Mesendoderm (in vitro differentiated cells): Measurements from ENCODE around the gene PTPRS.

Source experiments
- DNase-seq: peaks from one replicate; pipeline ENCODE4 v3.0.0; 2013
- H2AK5ac ChIP-seq: 2 replicates; pipeline ENCODE4 v1.6.1; 2013; ENCODE audit warnings: low read length, inconsistent platforms
- H2BK120ac ChIP-seq: 2 replicates; pipeline ENCODE4 v1.6.1; 2013; ENCODE audit warnings: low read depth, mild to moderate bottlenecking, low read length, moderate library complexity, mixed read lengths
- H2BK15ac ChIP-seq: replicated peaks from 2 replicates; pipeline ENCODE4 v1.6.1; 2013; ENCODE audit warnings: low read depth, mild to moderate bottlenecking, moderate library complexity
- H2BK5ac ChIP-seq: 2 replicates; pipeline ENCODE4 v1.6.1; 2013; ENCODE audit warnings: low read length, inconsistent platforms
- H3K18ac ChIP-seq: 2 replicates; pipeline ENCODE4 v1.6.1; 2013; ENCODE audit warnings: mild to moderate bottlenecking, low read length, mixed read lengths
- H3K23ac ChIP-seq: one replicate; pipeline ENCODE4 v1.6.1; 2013; ENCODE audit warnings: low read length
- H3K27ac ChIP-seq: 2 replicates; pipeline ENCODE4 v1.5.1; 2013; ENCODE audit warnings: low read depth, mild to moderate bottlenecking, inconsistent platforms, low read length, moderate library complexity
- H3K27me3 ChIP-seq: 2 replicates; pipeline ENCODE4 v1.6.1; 2013; ENCODE audit warnings: low read length, control low read depth, mild to moderate bottlenecking, inconsistent platforms; ENCODE audit not compliant: insufficient read depth, poor library complexity
- H3K36me3 ChIP-seq: 2 replicates; pipeline ENCODE4 v1.6.1; 2013; ENCODE audit warnings: low read length, inconsistent platforms; ENCODE audit not compliant: control insufficient read depth, insufficient read depth
- H3K4ac ChIP-seq: one replicate; pipeline ENCODE4 v1.6.1; 2013; ENCODE audit warnings: low read depth, mild to moderate bottlenecking, low read length, moderate library complexity
- H3K4me1 ChIP-seq: 2 replicates; pipeline ENCODE4 v1.6.1; 2013; ENCODE audit warnings: low read depth, low read length, inconsistent platforms; ENCODE audit not compliant: control insufficient read depth
- H3K4me2 ChIP-seq: 2 replicates; pipeline ENCODE4 v1.6.1; 2013; ENCODE audit warnings: low read length
- H3K4me3 ChIP-seq: 2 replicates; pipeline ENCODE4 v1.5.1; 2013; ENCODE audit warnings: mild to moderate bottlenecking, low read length
- H3K56ac ChIP-seq: one replicate; pipeline ENCODE4 v1.6.1; 2013; ENCODE audit warnings: low read length
- H3K79me1 ChIP-seq: 2 replicates; pipeline ENCODE4 v1.6.1; 2013; ENCODE audit warnings: low read length, inconsistent platforms
- H3K79me2 ChIP-seq: 2 replicates; pipeline ENCODE4 v1.6.1; 2013; ENCODE audit warnings: mild to moderate bottlenecking, low read length; ENCODE audit not compliant: control insufficient read depth, insufficient read depth
- H3K9ac ChIP-seq: 2 replicates; pipeline ENCODE4 v1.6.1; 2013; ENCODE audit warnings: low read length, inconsistent platforms
- H4K5ac ChIP-seq: one replicate; pipeline ENCODE4 v1.6.1; 2013; ENCODE audit warnings: low read length
- H4K8ac ChIP-seq: one replicate; pipeline ENCODE4 v1.6.1; 2013; ENCODE audit warnings: low read depth, mild to moderate bottlenecking, control low read depth, low read length, moderate library complexity
- whole genome bisulfite sequencing: extraction: QIAGEN DNeasy Blood & Tissue Kit; methylation state at CpG from one replicate; pipeline ENCODE4 v1.1.7; 2013; ENCODE audit warnings: low lambda C conversion rate, missing lambda C conversion rate; ENCODE audit not compliant: insufficient coverage; ENCODE audit errors: extremely low coverage; 5-methylcytosine and 5-hydroxymethylcytosine counted together

PTPRS gene

DNA sequence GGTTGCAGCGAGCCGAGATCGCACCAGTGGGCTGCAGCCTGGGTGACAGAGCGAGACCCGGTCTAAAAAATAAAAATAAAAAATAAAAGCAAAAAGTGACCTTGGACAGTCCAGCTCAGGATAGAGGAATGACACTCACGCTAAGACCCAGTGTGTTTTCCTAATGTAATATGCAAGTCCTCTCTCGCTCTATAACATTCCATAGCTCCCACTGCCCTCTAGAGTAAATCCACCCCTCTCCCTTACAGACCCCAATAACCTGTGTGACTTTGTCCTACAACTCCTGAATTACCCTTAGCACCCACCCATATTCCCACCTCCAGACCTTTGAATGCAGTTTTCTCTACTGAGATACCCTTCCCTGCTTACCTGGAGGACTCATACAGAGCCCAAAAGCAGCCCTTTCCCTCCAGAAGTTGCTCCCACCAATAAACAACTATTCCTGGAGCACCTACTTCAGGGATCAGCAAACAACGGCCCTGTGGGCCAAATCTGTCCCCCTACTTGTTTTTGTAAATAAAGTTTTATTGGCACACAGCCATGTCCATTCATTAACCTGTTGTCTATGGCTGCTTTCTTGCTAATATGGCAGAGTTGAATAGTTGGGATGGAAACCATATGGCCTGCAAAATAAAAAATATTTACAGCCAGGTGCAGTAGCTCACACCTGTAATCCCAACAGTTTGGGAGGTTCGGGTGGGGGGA is 39.8 kb upstream of the PTPRS start:
- WGBS, result no CpG with 5 or more reads among the region's 9 CpGs
- Histone ChIP-seq H3K9ac (no peak overlapping the region), H3K27me3 (no peaks in the 10 kb centered on the region), H4K5ac (no peak overlapping the region), H3K56ac (no peak overlapping the region), H3K79me2 (no peaks in the 10 kb centered on the region), H4K8ac (no peak overlapping the region), H2BK120ac (no peak overlapping the region), H2BK15ac (no peak overlapping the region), H2AK5ac (no peak overlapping the region), H3K4me1 (no peaks in the 10 kb centered on the region), H3K4me3 (no peak overlapping the region), H3K79me1 (no peaks in the 10 kb centered on the region), H3K36me3 (no peaks in the 10 kb centered on the region), H3K18ac (no peak overlapping the region), H2BK5ac (no peak overlapping the region), H3K23ac (no peak overlapping the region), H3K4me2 (no peak overlapping the region), H3K4ac (no peak overlapping the region), H3K27ac (no peak overlapping the region)
- DNase-seq, result no peak

DNA sequence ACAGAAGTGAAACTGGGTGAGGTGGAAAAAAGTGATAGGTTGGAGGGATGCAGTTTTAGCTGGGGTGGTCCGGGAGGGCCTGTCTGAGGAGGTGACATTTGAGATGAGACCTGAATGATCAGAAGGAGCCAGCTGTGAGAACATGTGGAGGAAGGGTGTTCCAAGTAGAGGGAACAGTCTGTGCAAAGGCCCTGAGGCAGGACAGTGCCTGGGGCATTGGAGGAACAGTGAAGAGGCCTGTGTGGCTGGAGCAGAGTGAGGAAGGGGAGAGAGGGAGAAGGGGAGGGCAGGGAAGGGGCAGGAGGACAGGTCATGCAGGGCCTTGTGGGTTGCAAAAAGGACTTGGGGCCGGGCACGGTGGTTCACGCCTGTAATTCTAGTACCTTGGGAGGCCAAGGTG is 36.3 kb upstream of the PTPRS start:
- Histone ChIP-seq H3K79me2 (no peaks in the 10 kb centered on the region), H3K4me3 (no peak overlapping the region), H3K27ac (no peak overlapping the region), H3K9ac (no peak overlapping the region), H3K18ac (no peak overlapping the region), H3K4ac (no peak overlapping the region), H3K27me3 (no peaks in the 10 kb centered on the region), H3K36me3 (no peaks in the 10 kb centered on the region), H3K56ac (no peak overlapping the region), H3K4me2 (no peak overlapping the region), H2BK120ac (no peak overlapping the region), H4K5ac (no peak overlapping the region), H3K23ac (no peak overlapping the region), H4K8ac (no peak overlapping the region), H2AK5ac (no peak overlapping the region), H3K79me1 (no peaks in the 10 kb centered on the region), H2BK5ac (no peak overlapping the region), H2BK15ac (no peak overlapping the region), H3K4me1 (no peaks in the 10 kb centered on the region)
- no peak for DNase-seq
- WGBS, result no CpG with 5 or more reads among the region's 4 CpGs

DNA sequence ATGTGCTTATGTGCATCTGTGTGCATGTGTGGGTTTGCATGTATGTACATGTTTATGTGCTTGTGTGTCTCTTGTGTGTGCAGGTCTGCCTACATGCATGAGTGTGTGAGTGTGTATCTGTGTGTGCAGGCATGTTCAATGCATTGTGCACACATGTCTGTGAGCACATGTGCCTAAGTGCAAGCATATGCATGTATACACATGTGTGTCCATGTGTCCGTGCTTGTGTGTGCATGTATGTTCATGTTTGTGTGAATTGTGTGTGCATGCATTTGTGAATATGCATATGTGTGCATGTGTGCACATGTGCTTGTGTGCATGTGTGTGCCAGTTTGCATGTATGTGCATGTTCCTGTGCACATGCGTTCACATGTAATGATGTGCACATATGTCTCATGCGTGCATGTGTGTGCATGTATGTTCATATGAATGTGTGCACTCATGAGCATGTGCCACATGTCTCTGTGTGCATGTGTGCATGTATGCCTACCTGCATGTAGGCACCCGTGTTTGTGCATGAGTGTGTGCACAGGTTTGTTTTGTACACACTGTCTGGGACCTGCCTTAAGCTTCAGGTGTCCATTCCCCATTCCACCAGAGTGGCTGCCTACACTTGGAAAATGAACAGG is 32.1 kb upstream of the PTPRS start:
- H3K4me2 ChIP-seq, result no peak overlapping the region
- no peak overlapping the region for H3K27ac ChIP-seq
- no peaks in the 10 kb centered on the region for H3K36me3 ChIP-seq
- no peaks in the 10 kb centered on the region for H3K79me2 ChIP-seq
- WGBS, result no CpG with 5 or more reads among the region's 4 CpGs
- no peaks in the 10 kb centered on the region for H3K4me1 ChIP-seq
- H2AK5ac ChIP-seq, result no peak overlapping the region
- no peak overlapping the region for H4K5ac ChIP-seq
- no peak overlapping the region for H4K8ac ChIP-seq
- no peak overlapping the region for H3K18ac ChIP-seq
- no peak for DNase-seq
- H2BK15ac ChIP-seq, result no peak overlapping the region
- H3K4me3 ChIP-seq, result no peak overlapping the region
- no peak overlapping the region for H3K9ac ChIP-seq
- no peak overlapping the region for H3K56ac ChIP-seq
- no peak overlapping the region for H2BK120ac ChIP-seq
- no peak overlapping the region for H3K4ac ChIP-seq
- no peak overlapping the region for H2BK5ac ChIP-seq
- no peaks in the 10 kb centered on the region for H3K79me1 ChIP-seq
- H3K27me3 ChIP-seq, result no peaks in the 10 kb centered on the region
- no peak overlapping the region for H3K23ac ChIP-seq

DNA sequence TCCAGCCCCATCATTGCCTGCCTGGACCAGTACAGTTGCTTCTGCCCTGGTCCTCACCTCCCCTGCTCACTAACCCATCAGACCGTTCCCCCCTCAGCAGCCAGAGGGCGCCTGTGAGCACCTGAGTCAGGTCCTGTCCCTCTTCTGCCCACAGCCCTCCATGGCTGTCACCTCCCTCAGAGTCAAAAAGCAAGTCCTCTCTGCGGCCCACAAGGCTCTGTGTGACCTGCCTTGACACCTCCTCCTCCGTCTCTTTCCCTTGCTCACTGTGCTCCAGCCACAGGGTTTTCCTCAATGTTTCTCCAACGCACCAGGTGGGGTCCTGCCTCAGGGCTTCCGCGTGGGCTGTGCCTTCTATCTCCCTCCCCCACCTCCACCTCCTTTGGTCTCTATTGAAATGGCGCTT is 29.4 kb upstream of the PTPRS start:
- no CpG with 5 or more reads among the region's 8 CpGs for WGBS
- Histone ChIP-seq H4K5ac (no peak overlapping the region), H3K56ac (no peak overlapping the region)

DNA sequence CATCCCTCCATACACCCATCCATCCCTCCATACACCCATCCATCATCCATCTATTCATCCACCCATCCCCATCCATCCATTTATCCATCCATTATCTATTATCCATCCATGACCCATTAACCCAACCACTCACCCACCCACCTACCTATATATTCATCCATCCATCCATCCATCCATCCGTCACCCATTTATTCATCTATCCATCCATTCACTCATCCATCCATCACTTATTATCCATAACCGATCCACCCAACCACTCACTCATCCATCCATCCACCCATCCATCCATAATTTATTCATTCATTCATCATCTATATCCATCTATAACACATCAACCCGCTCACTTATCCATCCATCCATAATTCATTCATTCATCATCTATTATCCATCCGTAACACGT is 28.7 kb upstream of the PTPRS start:
- no peak overlapping the region for H3K23ac ChIP-seq
- no peak overlapping the region for H3K4ac ChIP-seq
- no peaks in the 10 kb centered on the region for H3K36me3 ChIP-seq
- DNase-seq, result no peak
- H3K18ac ChIP-seq, result no peak overlapping the region
- H3K27me3 ChIP-seq, result no peaks in the 10 kb centered on the region
- no peak overlapping the region for H4K8ac ChIP-seq
- H3K56ac ChIP-seq, result no peak overlapping the region
- no peak overlapping the region for H2AK5ac ChIP-seq
- no peaks in the 10 kb centered on the region for H3K79me2 ChIP-seq
- no peak overlapping the region for H4K5ac ChIP-seq
- H2BK120ac ChIP-seq, result no peak overlapping the region
- no peak overlapping the region for H3K27ac ChIP-seq
- H2BK5ac ChIP-seq, result no peak overlapping the region
- no peaks in the 10 kb centered on the region for H3K79me1 ChIP-seq
- no peak overlapping the region for H3K4me2 ChIP-seq
- 100% methylated on average over 5 of the region's 5 CpGs for WGBS
- H3K4me3 ChIP-seq, result no peak overlapping the region
- H3K9ac ChIP-seq, result no peak overlapping the region
- no peaks in the 10 kb centered on the region for H3K4me1 ChIP-seq
- H2BK15ac ChIP-seq, result no peak overlapping the region

More for the DNA sequence above, 29.4 kb upstream of the PTPRS start:
- Histone ChIP-seq H3K4me2 (no peak overlapping the region), H3K36me3 (no peaks in the 10 kb centered on the region), H3K18ac (no peak overlapping the region), H3K79me2 (no peaks in the 10 kb centered on the region), H3K27ac (no peak overlapping the region), H3K4ac (no peak overlapping the region), H4K8ac (no peak overlapping the region), H3K4me1 (no peaks in the 10 kb centered on the region), H2BK5ac (no peak overlapping the region), H3K27me3 (no peaks in the 10 kb centered on the region), H3K23ac (no peak overlapping the region), H2BK15ac (no peak overlapping the region), H3K9ac (no peak overlapping the region), H2BK120ac (no peak overlapping the region), H3K4me3 (no peak overlapping the region), H2AK5ac (no peak overlapping the region), H3K79me1 (no peaks in the 10 kb centered on the region)
- DNase-seq, result peak; percentile 76
